Skeletal muscle tissue (tissue), 4 donors: Measurements from ENCODE around the gene TSC2. TPM values are rescaled to one million over a fixed set of nuclear protein-coding genes. Genes with fewer than 3 reads are reported as not detected.
A peak's percentile ranks its signal among the peaks of the same experiment; 100 is the strongest.

Source experiments
- H3K27ac ChIP-seq: one replicate; pipeline ENCODE4 v1.7.0; 2013; ENCODE audit warnings: mild to moderate bottlenecking, low read depth, low read length, inconsistent platforms
- H3K27me3 ChIP-seq, 3 donors: one replicate each; pipeline ENCODE4 v1.7.0; 2013; ENCODE audit warnings: low read length in 3 of 3; ENCODE audit not compliant: control insufficient read depth in 3 of 3, insufficient read depth in 3 of 3
- H3K36me3 ChIP-seq, 3 donors: one replicate each; pipeline ENCODE4 v1.7.0; 2013; ENCODE audit warnings: low read length in 3 of 3; ENCODE audit not compliant: control insufficient read depth in 3 of 3, insufficient read depth in 3 of 3
- H3K4me1 ChIP-seq, 3 donors: one replicate each; pipeline ENCODE4 v1.7.0; 2013; ENCODE audit warnings: low read length in 3 of 3, mild to moderate bottlenecking in 3 of 3; ENCODE audit not compliant: control insufficient read depth in 3 of 3, insufficient read depth in 3 of 3
- H3K4me3 ChIP-seq, 3 donors: one replicate each; pipeline ENCODE4 v1.7.0; 2013; ENCODE audit warnings: low read length in 3 of 3
- H3K9ac ChIP-seq, 3 donors: one replicate each; pipeline ENCODE4 v1.7.0; 2013; ENCODE audit warnings: low read length in 3 of 3, mild to moderate bottlenecking in 3 of 3, moderate library complexity in 2 of 3, low read depth in 1 of 3
- H3K9me3 ChIP-seq, 3 donors: one replicate each; pipeline ENCODE4 v1.7.0; 2013; ENCODE audit warnings: low read length in 3 of 3; ENCODE audit not compliant: control insufficient read depth in 3 of 3
- total RNA-seq: library from RNA; depleted of rRNA; stranded (reverse); fragments of >200 nt; gene quantifications from one replicate; pipeline ENCODE4 v1.2.3, GENCODE V29; 2014
- donor health status: Osteomylitis.

The TSC2 gene
- total RNA-seq: 49.6 TPM

DNA sequence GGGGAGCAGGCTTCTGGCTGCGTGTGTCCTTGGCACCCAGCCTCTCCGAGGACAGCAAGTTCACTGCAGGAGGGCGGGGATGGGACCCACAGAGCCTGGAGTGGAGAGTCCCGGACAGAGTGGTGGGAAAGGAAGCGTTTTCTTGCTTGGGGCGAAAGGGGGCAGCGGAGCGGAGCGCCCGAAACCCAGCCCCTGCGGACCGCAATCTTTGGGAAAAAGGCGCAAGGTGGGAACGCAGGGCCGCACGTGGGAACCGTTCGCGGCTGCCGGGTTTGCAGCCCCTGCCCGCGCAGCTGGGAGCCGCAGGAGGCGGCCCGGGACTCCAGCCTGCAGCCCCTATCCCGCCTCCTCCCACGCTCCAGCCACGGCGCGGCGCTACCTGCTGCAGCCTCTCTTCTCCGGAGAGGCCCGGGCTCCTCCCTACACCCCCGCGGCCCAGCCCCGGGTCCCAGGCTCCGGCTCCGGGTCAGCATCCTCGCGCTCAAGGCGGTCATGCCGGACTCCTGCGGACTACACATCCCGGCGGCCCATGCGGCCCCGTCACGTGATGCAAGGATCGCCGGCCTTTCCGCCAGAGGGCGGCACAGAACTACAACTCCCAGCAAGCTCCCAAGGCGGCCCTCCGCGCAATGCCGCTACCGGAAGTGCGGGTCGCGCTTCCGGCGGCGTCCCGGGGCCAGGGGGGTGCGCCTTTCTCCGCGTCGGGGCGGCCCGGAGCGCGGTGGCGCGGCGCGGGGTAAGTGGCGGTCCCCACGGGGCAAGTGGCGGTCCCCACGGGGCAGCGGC, at the start of gene TSC2, which contains the start of gene NTHL1:
Gene TSC2 (plus strand): TSS at position 656 of the 786 bp plus-strand sequence. CDS start 631 bp downstream, outside the sequence.
Gene NTHL1 (minus strand): TSS at position 505 of the 786 bp plus-strand sequence. CDS start 11 bp downstream, at position 494.
- H3K27ac ChIP-seq: peak within 1 kb of the TSS; percentile 25

GRCh38 chr16:1998360-1998835, 49.4 kb upstream of the TSC2 start:
- Histone ChIP-seq H3K27ac (no peak overlapping the region), H3K36me3 (peaks cover 35 to 49% (median 42%) of the 10 kb centered on the region in 3 donors), H3K9me3 (no peaks in the 10 kb centered on the region), H3K9ac (no peak overlapping the region), H3K27me3 (no peaks in the 10 kb centered on the region), H3K4me1 (peaks cover 3 to 10% (median 8%) of the 10 kb centered on the region in 3 donors), H3K4me3 (no peak overlapping the region)

More for the DNA sequence above, at the start of gene TSC2, which contains the start of gene NTHL1:
- H3K9ac ChIP-seq: peak within 1 kb of the TSS; percentile 77 to 88 (median 86)
- H3K4me1 ChIP-seq: peaks cover 23 to 46% (median 36%) of the 10 kb centered on the region in 3 donors
- H3K4me3 ChIP-seq: peak within 1 kb of the TSS; percentile 75 to 88 (median 85)
- H3K9me3 ChIP-seq: no peaks in the 10 kb centered on the region
- H3K27me3 ChIP-seq: no peaks in the 10 kb centered on the region
- peaks cover 9 to 13% (median 12%) of the 10 kb centered on the region in 3 donors for H3K36me3 ChIP-seq

- H3K36me3 ChIP-seq: peaks cover 35 to 49% (median 42%) of the 10 kb centered on the region in 3 donors
- H3K9ac ChIP-seq: no peak overlapping the region
- no peaks in the 10 kb centered on the region for H3K27me3 ChIP-seq
- H3K4me1 ChIP-seq: peaks cover 9 to 17% (median 14%) of the 10 kb centered on the region in 3 donors
- no peak overlapping the region for H3K4me3 ChIP-seq
- no peak overlapping the region for H3K27ac ChIP-seq
- no peaks in the 10 kb centered on the region for H3K9me3 ChIP-seq
Observed at GRCh38 chr16:1998852-1999801, 48.7 kb upstream of the TSC2 start.

- no peak overlapping the region for H3K4me3 ChIP-seq
- H3K27ac ChIP-seq: no peak overlapping the region
- H3K9me3 ChIP-seq: no peaks in the 10 kb centered on the region
- H3K27me3 ChIP-seq: no peaks in the 10 kb centered on the region
- peaks cover 35 to 49% (median 42%) of the 10 kb centered on the region in 3 donors for H3K36me3 ChIP-seq
- peaks cover 18 to 25% (median 23%) of the 10 kb centered on the region in 3 donors for H3K4me1 ChIP-seq
- no peak overlapping the region for H3K9ac ChIP-seq
Observed at GRCh38 chr16:1999866-2000514, 47.8 kb upstream of the TSC2 start.

DNA sequence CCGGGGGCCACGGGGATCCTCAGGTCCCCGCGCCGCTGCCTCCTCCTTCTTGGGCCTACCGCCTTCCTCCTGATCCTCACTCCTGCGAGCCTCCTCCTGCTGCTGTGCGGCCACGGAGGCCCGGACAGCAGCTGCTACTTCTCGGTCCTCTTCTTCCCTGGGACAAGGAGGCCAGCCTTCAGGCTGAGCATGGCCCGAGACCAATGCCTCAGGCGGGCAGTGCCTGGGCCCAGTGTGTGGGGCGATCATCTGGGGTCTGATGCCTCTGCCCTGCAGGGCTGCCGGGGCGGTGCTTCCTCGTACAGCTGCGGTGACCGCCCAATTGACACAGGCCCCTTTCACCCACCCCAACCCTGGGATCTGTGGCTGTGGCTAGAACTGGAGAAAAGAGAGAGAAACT, 46.8 kb upstream of the TSC2 start:
- H3K36me3 ChIP-seq: peaks cover 35 to 50% (median 42%) of the 10 kb centered on the region in 3 donors
- H3K27ac ChIP-seq: no peak overlapping the region
- no peaks in the 10 kb centered on the region for H3K9me3 ChIP-seq
- no peak overlapping the region for H3K9ac ChIP-seq
- H3K4me1 ChIP-seq: peaks cover 28 to 36% (median 33%) of the 10 kb centered on the region in 3 donors
- no peaks in the 10 kb centered on the region for H3K27me3 ChIP-seq
- H3K4me3 ChIP-seq: no peak overlapping the region

- Histone ChIP-seq H3K27me3 (no peaks in the 10 kb centered on the region), H3K4me3 (no peak overlapping the region), H3K9ac (no peak overlapping the region), H3K9me3 (no peaks in the 10 kb centered on the region), H3K4me1 (peaks cover 35 to 42% (median 39%) of the 10 kb centered on the region in 3 donors), H3K27ac (no peak overlapping the region), H3K36me3 (peaks cover 35 to 50% (median 40%) of the 10 kb centered on the region in 3 donors)
Observed at GRCh38 chr16:2001456-2002355, 46.1 kb upstream of the TSC2 start.

GRCh38 chr16:2002406-2003230, 45.2 kb upstream of the TSC2 start:
- Histone ChIP-seq H3K36me3 (peaks cover 33 to 45% (median 34%) of the 10 kb centered on the region in 3 donors), H3K27me3 (no peaks in the 10 kb centered on the region), H3K9me3 (no peaks in the 10 kb centered on the region), H3K4me3 (no peak overlapping the region), H3K9ac (no peak overlapping the region), H3K27ac (no peak overlapping the region), H3K4me1 (peaks cover 43 to 50% (median 48%) of the 10 kb centered on the region in 3 donors)

DNA sequence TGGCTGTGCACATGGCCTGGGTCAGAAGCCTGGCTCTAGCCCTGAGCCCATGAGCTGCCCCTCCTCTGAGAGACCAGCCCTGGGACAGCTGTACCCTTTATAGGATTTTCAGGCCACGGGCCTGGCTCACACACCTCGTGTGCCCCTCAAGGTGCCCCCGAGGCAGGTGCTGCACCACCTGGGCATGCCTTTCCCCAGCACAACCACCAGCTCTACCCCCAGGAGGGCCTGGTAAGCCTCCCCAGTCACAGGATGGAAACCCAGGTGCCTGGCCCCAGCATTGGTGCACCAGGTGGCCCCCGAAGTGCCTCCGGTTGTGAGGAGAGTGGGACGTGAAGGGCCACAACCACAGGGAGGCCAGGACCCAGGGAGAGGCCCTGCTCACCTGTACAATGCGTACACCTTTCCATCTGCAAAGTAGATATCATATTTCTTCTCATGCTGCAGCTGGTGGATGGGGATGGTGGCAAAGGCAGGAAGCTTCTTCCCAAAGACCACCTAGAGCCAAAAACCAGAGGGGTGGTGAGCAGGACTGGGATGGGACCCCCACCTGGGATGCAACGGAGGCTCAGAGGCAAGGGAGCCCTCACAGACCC, 44.5 kb upstream of the TSC2 start:
- peak overlapping the region in 1 of 3 donors; percentile 13 for H3K4me3 ChIP-seq
- H3K27ac ChIP-seq: peak overlapping the region; percentile 79
- H3K27me3 ChIP-seq: no peaks in the 10 kb centered on the region
- peak overlapping the region in 2 of 3 donors; percentile 32 to 45 for H3K9ac ChIP-seq
- no peaks in the 10 kb centered on the region for H3K9me3 ChIP-seq
- peaks cover 29 to 38% (median 29%) of the 10 kb centered on the region in 3 donors for H3K36me3 ChIP-seq
- peaks cover 50 to 52% (median 52%) of the 10 kb centered on the region in 3 donors for H3K4me1 ChIP-seq
